SU-DHL-6 (cell line): ENCODE data around the gene ZMYM2.

Experiments
- CTCF ChIP-seq: fragments of 200-600 bp; sonication (generic); IDR thresholded peaks from one replicate; pipeline ENCODE4 v1.5.1; 2017; ENCODE audit warnings: antibody characterized with exemption, mild to moderate bottlenecking, low read length, moderate library complexity; ENCODE audit not compliant: insufficient read depth, poor library complexity, severe bottlenecking
- EZH2phosphoT487 ChIP-seq: fragments of 200-600 bp; sonication (generic), shearing (Covaris generic); conservative IDR thresholded peaks from 2 replicates; pipeline ENCODE4 v1.6.1; 2018; ENCODE audit warnings: mild to moderate bottlenecking, antibody characterized with exemption, low read length, moderate library complexity, mixed read lengths

DNA sequence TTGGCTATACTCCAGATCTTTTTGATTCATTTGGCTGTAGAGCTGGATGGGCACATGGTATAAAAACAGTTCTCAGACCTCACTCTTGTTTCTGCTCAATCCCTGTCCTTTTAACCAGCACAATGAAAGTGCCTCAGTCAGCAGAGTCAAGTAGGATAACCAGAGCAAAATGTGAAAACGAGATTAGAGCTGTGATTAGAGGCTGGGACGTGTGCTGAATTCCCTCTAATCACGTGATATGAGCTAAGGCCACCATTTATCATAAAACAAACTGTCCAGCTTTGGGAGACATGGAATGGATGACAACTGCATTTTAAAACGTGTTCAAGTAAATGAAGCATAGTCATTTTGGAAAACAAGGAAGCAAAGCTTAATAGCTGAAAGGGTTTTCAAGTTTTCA, 148.2 kb downstream of the ZMYM2 start:
- TF ChIP-seq CTCF (no peak), EZH2phosphoT487 (no peak)
